ENCODE results near the gene RPS2. TPM values are rescaled to one million over a fixed set of nuclear protein-coding genes. Genes with fewer than 3 reads are reported as not detected.
A peak's percentile ranks its signal among the peaks of the same experiment; 100 is the strongest.
"Not testable (repeated sequence)": the region's sequence is repeated elsewhere in the genome, so short reads cannot be mapped to it uniquely, and the experiment has no call there.

Gene RPS2
- polyA plus RNA-seq, 1 donor: 3,325 TPM

DNA sequence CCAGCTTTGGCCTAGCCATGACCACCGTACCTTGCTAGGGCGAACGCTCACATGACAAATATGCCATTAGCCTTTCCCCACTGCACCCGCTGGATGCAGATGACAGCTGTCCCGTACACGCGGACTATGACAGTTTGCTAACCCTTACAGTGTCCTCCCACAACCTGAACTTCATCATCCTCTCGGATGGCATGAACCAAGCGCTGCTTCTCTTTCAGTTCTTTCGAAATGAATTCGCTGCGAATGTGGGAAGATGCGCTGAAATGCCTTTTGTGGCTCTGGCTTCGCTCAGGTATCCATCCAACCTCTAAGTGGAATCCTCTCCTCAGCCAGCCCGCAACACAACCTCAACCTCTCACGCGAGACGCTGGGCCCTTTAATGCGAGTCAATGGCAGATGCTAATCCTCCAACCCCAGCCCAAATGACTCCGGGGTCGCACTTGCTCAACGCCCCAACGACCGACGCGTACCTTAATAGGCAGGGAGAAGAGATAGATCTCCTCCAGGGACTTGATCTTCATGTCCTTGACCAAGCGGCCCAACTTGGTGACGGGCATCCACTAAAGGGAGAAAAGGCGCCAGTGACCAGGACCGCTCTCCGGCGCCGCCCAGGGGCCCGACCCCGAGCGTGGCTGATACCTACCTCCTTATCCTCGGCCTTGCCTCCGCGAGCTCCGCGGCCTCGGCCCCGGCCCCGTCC is 670 bp downstream of the RPS2 start:
- no peak for DNase-seq (ENCODE audit: low read depth)

DNA sequence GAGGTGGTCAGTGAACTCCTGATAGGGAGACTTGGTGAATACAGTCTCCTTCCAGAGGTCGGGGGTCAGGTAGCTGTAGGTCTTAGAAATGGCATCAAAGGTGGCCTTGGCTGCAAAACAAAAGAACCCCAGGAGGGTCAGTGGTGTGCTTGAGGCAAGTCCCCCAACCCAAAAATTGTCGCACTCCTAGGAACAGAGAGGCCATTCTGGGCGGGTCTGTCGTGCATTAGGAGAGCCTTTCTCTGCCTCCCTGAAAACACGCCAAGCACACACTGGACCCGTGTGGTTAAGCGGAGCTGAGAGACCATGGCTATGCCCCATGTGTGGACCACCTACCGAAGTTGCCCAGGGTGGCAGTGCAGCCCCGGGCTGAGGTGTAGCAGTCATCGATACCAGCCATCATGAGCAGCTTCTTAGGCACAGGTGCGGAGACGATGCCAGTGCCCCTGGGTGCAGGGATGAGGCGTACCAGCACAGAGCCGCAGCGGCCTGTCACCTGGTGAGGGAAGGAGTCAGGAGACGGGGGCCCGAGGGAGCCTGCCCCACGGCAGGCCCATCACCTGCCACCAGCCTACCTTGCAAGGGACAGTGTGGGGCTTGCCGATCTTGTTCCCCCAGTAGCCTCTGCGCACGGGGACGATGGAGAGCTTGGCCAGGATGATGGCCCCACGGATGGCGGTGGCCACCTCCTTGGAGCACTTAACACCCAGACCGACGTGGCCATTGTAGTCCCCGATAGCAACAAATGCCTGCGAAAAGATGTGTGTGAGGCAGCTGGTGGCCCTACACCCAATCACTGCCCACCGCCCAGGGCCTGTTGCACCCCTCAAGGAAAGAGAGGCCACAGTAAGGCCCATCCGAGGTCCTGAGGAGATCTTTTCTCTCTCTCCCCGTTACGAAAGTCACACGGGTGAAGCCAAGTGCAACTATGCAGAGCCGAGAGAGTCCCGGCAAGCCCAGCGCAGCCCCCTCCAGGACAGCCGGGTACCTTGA is 2.2 kb downstream of the RPS2 start:
- not testable (repeated sequence) for DNase-seq (ENCODE audit: low read depth)

DNA sequence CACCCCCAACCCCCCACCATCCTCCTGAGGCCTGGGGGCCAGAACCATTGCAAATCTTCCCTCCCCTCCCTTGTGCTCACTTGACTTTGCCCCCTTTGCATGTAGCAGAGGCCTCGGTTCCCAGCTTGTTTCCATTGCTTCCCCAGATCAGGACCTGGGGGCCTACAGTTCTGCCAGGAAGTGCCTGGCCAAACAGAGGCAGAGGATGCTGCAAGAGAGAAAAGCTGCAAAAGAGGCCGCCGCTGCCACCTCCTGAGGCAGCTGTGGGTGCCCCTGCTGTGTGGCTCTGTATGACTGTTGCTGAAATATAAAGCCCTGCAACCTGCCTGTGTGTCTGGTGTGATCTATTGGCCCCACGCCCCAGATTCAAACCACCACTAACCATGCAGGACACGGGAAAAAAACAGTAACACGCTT is 3.0 kb downstream of the RPS2 start:
- no peak for DNase-seq (ENCODE audit: low read depth)

DNA sequence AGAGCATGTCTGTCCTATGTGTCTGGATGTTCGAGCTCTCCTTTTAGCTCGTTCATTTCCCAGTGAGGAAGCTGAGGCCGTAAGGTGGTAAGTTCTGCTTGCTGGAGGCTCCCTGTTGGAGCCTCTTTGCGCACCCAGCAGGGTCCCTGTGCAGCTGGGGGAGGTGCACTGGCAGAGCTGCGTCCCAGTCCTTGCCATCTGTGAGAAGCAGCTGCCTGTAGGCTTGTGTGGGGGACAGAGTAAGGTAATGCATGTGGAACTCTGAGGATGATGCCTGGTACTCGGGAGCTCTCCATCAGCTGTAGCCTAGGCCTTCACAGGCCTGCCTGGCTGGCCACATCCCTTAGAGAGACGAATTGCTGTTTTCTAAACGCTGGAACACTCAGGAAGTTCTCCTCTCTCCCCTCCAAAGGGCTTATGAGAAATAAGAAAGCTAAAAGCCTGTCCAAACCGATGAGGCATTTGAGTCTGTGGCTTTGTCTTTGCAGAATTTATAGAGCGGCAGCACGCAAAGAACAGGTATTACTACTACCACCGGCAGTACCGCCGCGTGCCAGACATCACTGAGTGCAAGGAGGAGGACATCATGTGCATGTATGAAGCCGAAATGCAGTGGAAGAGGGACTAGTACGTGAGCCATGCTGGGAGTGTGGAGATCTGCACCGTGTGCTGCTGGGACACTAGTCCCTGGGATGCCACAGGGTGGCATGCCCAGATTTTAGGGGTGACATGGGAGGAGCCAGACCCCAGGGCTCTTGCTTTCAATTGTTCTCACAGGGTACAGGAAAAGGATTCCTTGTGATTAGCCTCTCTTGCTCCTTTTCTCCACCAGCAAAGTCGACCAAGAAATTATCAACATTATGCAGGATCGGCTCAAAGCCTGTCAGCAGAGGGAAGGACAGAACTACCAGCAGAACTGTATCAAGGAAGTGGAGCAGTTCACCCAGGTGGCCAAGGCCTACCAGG is 3.7 kb downstream of the RPS2 start:
- no peak for DNase-seq (ENCODE audit: low read depth)

DNA sequence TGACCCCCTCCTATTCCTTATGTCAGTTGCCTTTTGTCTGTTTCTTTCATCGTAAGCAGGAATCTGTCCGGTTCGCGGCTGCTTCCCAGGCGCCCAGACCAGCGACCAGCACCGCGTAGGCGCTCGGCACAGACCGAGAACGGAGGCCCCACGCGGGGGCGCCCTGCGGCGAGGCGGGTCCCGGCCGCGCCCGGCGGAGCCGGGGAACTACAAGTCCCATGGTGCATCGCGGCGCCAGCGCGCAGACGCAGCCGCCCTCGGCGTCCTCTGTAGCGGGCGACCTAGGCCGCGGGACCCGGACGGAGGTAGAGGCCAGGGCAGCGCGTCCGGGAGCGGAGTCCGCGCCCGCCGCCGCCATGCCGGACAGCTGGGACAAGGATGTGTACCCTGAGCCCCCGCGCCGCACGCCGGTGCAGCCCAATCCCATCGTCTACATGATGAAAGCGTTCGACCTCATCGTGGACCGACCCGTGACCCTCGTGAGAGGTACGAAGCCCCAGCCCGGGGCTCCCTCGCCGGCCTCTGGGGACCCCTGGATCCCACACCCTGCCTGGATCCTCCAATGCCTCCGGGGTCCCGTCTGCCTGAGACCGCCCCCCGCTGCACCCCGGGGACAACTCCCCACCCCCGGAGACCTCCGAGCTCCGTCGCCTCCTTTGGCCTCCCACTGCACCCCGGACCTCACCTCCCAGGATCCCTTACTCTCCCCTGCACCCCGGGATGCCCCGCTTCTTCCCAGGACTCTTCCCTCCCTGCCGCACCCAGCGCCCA is 5.2 kb downstream of the RPS2 start, which contains the start of gene NDUFB10:
Gene NDUFB10, plus strand, starts transcription at position 270 of the 771 bp plus-strand sequence. Its CDS starts 87 bp downstream, at position 357.
- DNase-seq (ENCODE audit: low read depth): peak; percentile 84

DNA sequence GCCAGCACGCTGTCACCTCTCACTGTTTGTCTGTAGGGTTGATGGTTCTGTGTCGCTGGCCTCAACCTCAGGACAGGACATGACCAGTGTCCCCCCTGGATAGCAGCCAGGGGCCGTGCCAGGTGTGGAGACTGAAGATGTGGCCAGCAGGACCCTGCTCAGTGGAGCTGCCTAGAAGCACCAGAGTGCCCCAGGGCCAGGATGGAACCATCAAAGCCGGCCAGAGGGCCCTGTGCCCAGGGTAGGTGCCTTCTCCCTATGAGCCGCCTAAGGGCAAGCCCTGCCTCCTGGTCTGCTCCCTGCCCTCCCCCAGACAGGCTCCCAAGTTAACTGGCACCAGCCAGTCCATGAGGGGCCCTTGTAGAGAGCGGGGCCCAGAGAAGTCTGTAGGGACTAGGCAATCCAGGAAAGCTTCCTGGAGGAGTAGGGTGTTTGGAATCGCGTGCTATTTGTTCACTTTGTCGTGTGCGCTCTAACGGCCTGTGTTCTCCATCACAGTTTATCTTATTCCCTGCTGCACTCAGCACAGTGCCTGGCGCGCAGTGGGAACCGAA is 5.8 kb downstream of the RPS2 start:
- DNase-seq (ENCODE audit: low read depth): no peak

DNA sequence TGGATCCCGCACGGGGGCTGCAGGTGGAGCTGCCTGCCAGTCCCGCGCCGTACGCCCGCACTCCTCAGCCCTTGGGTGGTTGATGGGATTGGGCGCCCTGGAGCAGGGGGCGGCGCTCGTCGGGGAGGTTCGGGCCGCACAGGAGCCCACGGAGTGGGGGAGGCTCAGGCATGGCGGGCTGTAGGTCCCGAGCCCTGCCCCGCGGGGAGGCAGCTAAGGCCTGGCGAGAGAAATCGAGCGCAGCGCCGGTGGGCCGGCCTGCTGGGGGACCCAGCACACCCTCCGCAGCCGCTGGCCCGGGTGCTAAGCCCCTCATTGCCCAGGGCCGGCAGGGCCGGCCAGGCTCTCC is 6.5 kb downstream of the RPS2 start:
- DNase-seq (ENCODE audit: low read depth): not testable (repeated sequence)

DNA sequence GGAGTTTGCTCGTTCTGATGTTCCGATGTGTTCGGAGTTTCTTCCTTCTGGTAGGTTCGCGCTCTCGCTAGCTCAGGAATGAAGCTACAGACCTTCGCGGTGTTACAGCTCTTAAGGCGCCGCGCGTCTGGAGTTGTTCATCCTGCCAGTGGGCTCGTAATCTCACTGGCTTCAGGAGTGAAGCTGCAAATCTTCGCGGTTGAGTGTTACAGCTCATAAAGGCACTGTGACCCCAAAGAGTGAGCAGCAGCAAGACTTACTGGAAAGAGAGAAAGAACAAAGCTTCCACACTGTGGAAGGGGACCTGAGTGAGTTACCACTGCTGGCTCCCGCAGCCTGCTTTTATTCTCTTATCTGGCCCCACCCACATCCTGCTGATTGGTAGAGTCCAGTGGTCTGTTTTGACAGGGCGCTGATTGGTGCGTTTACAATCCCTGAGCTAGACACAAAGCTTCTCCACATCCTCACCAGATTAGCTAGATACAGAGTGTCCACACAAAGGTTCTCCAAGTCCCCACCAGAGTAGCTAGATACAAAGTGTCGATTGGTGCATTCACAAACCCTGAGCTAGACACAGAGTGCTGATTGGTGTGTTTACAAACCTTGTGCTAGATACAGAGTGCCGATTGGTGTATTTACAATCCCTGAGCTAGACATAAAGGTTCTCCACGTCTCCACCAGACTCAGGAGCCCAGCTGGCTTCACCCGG is 7.0 kb downstream of the RPS2 start:
- DNase-seq (ENCODE audit: low read depth): not testable (repeated sequence)

DNA sequence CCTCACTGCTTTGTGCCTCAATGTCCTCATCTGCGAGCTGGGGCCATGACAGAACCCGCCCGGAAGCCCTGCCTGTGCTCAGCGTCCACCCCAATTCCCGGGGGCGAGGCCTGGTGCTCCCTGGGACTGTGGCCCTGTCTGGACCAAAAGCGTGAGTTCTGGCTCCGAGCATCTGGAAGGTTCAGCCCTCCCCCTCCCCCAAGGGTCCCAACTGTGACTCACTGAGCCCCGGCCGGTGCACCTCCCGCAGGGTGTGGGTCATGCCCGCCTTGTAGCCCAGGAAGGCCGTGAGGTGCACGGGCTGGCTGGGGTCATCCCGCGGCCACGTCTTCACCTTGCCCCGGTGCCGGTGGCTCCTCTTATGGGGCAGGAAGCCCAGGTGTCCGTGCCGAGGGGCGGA is 10.9 kb downstream of the RPS2 start:
- DNase-seq (ENCODE audit: low read depth): no peak

DNA sequence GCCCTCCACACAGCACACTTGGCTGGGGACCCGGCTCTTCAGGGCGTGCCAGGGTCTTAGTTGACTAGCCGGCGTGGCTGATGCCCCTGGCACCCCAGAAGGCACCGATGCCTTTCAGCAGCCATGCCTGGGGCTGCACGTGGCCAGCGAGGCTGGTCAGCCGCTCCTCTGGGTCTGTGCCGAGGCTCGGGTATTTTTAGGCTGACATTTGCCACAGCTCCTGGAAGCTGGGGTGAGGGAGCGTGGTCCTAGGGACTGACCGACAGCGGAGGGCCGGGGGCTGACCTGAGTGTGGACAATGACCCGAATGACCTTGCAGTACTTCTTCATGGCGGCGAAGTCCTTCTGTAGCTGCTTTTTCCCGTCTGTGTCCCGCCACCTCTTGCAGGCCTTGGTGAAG is 14.1 kb downstream of the RPS2 start:
- no peak for DNase-seq (ENCODE audit: low read depth)

DNA sequence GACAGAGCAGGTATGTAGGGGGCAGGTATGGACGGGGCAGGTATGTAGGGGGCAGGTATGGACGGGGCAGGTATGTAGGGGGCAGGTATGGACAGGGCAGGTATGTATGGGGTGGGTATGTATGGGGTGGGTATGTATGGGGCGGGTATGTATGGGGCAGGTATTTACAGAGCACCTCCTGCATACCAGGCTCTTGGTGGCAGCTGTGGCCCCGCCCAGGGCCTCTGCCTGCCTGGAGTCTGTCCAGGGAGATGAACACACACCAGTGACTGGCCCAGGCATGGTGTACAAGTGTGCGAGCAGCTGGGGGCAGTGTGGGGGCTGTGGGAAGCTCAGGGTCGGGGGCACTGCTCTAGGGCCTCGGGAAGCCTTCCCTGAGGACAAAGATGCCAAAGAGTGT is 14.6 kb downstream of the RPS2 start:
- no peak for DNase-seq (ENCODE audit: low read depth)

DNA sequence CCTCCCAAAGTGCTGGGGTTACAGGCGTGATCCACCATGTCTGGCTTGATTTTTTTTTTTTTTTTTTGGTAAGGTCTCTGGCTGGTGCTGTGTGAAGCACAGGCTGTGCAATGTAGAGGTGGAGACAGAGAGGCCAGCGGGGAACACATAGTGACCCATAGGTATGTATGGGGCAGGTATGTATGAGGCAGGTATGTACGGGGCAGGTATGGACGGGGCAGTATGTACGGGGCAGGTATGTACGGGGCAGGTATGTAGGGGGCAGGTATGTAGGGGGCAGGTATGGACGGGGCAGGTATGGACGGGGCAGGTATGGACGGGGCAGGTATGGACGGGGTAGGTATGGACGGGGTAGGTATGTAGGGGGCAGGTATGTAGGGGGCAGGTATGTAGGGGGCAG is 15.1 kb downstream of the RPS2 start:
- DNase-seq (ENCODE audit: low read depth): no peak

DNA sequence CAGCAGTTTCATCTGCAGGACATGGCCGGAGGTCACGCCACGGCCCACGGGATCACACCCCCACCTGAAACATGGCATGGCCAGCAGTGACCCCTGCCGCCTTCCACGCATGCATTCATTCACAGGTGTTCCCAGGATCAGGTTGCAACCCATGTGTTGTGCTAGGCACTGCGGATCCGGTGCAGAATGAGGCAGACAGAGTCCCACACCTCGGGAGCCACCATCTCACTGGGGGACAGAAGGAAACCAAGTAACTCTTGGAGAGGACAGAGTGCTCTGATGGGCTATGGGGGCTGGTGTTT is 17.3 kb downstream of the RPS2 start:
- DNase-seq (ENCODE audit: low read depth): no peak

DNA sequence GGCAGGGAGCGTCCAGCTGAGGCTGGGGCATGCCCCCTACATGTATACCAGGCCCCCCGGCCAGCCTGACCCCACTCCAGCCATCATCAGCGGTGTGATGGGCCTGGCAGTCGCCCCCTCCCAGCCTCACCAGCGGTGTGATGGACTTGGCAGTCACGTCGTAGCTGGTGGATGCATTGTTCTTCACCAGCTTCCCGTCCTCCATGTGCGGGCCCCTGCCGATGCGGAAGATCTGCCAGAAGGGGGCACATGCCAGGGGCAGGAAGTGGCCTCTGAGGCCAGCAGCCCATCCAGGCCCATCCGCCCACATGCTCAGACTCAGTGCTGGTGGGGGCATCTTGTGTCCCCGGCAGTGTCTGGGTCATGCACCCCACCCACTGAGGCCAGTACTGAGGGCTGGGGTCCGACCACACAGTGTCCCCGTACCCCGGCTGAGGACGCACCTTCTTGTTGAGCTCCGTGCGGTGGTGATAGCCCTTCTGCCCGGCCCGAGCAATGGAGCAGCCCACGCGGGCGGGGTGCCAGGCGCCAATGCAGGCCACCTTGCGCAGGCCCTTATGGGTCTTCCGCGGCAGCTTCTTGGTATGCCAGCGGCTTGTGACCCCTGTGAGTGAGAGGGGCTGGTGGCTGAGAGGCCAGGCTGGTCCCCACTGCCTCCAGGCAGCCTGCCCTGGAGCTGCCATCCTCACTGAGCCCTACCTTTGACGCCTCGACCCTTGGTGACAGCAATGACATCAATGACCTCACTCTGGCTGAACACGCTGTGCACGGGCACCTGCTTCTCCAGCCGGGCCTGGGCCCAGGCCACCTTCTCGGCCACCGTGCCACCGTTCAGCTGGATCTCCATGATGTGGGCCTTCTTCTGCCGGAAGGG is 17.9 kb downstream of the RPS2 start:
- DNase-seq (ENCODE audit: low read depth): no peak

DNA sequence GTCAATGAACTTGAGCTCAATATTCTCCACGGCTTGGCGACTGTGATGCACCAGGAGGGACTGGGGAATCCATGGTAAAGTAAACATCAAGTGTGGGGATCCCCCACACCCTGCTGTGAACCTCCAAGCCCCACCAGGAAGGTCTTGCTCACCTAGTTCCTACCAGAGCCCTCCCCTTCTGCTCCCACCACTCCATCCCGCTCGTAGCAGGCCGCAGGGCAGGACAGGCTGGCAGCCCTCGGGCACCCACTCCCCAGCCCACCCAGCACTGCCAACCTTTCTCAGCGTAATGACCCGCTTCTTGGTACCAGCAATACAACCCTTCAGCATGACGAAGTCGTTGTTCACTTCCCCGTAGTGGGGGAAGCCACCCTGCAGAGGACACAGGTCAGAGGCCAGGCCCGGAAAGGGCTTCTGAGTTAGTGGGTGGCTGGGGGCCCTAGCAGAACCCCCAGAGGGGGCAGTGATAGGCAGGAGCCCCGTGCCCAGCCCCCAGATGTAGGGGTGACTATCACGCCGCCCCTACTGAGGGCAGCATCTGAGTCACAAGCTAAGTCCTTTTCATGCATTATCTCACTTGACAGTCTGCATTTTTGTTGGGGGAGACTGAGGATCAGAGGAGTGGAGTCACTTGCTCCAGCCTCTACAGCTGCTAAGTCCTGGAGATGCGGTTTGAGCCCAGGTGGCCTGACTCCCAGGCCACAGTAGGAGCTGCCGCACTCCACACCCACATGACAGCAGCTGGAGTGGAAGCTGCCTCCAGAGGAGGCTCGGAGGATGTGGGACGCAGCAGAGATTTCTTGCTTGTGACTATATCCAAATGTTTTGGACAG is 18.9 kb downstream of the RPS2 start:
- DNase-seq (ENCODE audit: low read depth): no peak

DNA sequence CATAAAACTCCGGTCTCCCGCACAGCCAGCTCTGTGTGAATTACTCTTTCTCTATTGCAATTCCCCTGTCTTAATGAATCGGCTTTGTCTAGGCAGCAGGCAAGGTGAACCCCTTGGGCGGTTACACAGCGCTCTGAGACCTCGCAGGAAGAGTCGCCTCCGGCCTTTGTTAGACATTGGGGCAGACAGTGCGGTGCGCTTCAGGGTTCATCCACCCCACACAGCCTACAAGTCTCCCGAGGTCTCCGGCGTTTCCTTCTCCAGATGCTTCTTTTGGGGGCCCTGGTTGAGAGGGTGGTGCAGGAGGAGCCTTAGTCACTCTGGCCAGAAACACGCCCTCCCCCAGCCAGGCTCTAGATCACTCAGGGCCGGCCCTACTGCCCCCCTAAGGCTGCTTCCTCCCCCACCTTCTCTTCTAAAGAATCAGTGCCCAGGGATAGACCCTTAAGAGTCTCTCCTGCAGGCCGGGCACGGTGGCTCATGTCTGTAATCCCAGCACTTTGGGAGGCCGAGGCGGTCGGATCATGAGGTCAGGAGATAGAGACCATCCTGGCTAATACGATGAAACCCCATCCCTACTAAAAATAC is 19.9 kb downstream of the RPS2 start:
- DNase-seq (ENCODE audit: low read depth): no peak

DNA sequence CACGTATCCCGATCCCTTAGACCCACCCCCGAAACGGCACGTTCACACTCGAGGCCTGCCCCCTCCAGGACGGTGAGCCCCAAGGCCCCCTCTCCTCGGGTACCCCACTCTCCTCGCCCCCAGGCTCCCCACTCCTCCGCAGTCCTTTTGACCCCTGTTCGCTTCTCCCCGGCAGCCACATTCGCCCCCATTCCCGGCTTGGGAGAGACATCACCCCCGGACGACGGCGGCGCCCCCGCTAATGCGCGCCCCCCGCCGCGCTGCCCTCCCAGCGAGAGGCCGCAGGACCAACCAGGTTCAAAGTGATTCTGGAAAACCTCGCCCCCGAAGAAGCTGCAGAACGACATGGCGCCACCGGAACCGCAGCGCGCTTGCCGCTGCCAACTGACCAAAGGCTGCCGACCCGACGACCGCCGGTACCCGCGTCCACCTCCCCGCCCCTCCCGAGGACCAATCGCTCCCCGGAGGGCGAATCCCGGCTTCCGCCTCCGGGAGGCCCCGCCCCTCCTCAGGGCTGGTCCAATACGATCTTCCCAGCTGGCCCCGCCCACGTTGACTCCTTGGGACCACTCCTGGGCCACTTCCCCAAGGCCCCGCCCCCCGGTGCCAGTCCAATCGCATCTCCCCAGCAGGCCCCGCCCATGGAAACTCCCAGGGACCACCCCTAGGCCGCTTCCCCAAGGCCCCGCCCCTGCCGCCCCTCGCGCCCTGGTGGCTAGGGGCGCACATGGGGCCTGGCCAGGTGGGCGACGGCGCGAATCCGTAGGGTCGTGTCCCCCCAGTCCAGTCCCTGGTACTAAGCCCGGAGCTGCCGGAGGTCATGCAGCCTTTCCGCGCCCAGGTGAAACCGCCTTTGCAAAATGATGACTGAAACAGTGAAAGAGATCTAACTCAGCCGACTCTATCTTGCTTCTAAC is 21.6 kb downstream of the RPS2 start, which contains the start of gene MSRB1:
Gene MSRB1, minus strand, starts transcription at position 390 of the 917 bp plus-strand sequence. Its CDS starts 43 bp downstream, at position 347.
- peak; percentile 89 for DNase-seq (ENCODE audit: low read depth)

All from forelimb muscle (tissue), 1 donor.